ENCODE data around the gene KRTAP10-7.

DNA sequence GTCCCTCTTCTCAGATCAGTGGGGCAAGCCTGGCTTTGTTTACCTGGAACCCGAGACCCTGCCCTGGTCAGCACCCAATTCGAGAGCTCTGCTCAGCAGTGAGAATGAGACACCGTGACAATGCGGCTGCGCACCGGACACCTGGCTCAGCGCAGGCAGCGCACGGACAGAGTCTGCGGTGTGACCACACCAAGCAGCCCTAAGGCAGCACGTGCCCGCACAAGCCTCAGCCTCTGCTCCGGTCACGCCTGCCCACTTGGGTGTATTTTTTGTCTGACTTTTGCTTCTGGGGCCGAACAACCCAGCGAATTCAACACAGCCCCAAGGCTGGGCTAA, 16.2 kb downstream of the KRTAP10-7 start:
- TF ChIP-seq, protein P1, sequence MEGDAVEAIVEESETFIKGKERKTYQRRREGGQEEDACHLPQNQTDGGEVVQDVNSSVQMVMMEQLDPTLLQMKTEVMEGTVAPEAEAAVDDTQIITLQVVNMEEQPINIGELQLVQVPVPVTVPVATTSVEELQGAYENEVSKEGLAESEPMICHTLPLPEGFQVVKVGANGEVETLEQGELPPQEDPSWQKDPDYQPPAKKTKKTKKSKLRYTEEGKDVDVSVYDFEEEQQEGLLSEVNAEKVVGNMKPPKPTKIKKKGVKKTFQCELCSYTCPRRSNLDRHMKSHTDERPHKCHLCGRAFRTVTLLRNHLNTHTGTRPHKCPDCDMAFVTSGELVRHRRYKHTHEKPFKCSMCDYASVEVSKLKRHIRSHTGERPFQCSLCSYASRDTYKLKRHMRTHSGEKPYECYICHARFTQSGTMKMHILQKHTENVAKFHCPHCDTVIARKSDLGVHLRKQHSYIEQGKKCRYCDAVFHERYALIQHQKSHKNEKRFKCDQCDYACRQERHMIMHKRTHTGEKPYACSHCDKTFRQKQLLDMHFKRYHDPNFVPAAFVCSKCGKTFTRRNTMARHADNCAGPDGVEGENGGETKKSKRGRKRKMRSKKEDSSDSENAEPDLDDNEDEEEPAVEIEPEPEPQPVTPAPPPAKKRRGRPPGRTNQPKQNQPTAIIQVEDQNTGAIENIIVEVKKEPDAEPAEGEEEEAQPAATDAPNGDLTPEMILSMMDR (conservative IDR thresholded peaks at IDR 0.05; ENCODE audit: low read length): no peak
- no peak for TF ChIP-seq EZH2phosphoT487 (IDR thresholded peaks at IDR 0.05; ENCODE audit: borderline replicate concordance, low read depth, low read length)
